Gastroesophageal sphincter (tissue), 4 donors: Measurements from ENCODE around the gene TMEM258. TPM values are rescaled to one million over a fixed set of nuclear protein-coding genes. Genes with fewer than 3 reads are reported as not detected.

Experiments
- ATAC-seq: fragments of 150-250 bp; one replicate; pipeline ENCODE4 v1.9.1; 2016; ENCODE audit warnings: mild to moderate bottlenecking, moderate library complexity
- H3K27ac ChIP-seq, 4 donors: fragments of 200-600 bp; sonication (generic) in 3 of 4; 1 replicate in 3 of 4; 2 replicates in 1 of 4; pipeline ENCODE4 v1.5.1; 2016 to 2019
- H3K27me3 ChIP-seq: fragments of 200-600 bp; sonication (generic); one replicate; pipeline ENCODE4 v1.5.1; 2019
- H3K36me3 ChIP-seq, 2 donors: fragments of 200-600 bp; sonication (generic); one replicate each; pipeline ENCODE4 v1.5.1; 2019; ENCODE audit warnings: control low read depth in 1 of 2
- H3K4me1 ChIP-seq, 3 donors: fragments of 200-600 bp; sonication (generic); 1 replicate in 2 of 3; 2 replicates in 1 of 3; pipeline ENCODE4 v1.5.1; 2016 to 2019; ENCODE audit warnings: control low read depth in 2 of 3
- H3K4me3 ChIP-seq, 2 donors: fragments of 200-600 bp; sonication (generic); one replicate each; pipeline ENCODE4 v1.5.1; 2019; ENCODE audit warnings: mild to moderate bottlenecking in 1 of 2, moderate library complexity in 1 of 2
- H3K9me3 ChIP-seq, 3 donors: fragments of 200-600 bp; sonication (generic); one replicate each; pipeline ENCODE4 v1.5.1; 2017 to 2019; ENCODE audit warnings: control low read depth in 2 of 3
- EP300 ChIP-seq: sonication (generic); formaldehyde crosslinking; IDR thresholded peaks from one replicate; pipeline ENCODE4 v1.6.1; 2017; ENCODE audit warnings: antibody characterized with exemption, mild to moderate bottlenecking
- POLR2A ChIP-seq, 2 donors: fragments of 450-650 bp; IDR thresholded peaks; one replicate each; pipeline ENCODE4 v1.6.1; 2017; ENCODE audit warnings: antibody characterized with exemption in 2 of 2, mild to moderate bottlenecking in 2 of 2, moderate library complexity in 1 of 2
- POLR2AphosphoS5 ChIP-seq: sonication (generic); formaldehyde crosslinking; IDR thresholded peaks from one replicate; pipeline ENCODE4 v1.6.1; 2017; ENCODE audit warnings: antibody characterized with exemption
- WGBS, 2 donors: methylation state at CpG; one replicate each; pipeline ENCODE4 v1.1.5; 2018; ENCODE audit warnings: low coverage in 1 of 2; 5-methylcytosine and 5-hydroxymethylcytosine counted together
- total RNA-seq, 4 donors: library from RNA; depleted of rRNA; stranded (reverse); fragments of >200 nt; gene quantifications; one replicate each; pipeline ENCODE4 v1.1.0, GENCODE V29; 2016
- TF ChIP-seq, protein P1 (sequence below), 4 experiments: fragments of 200-600 bp in 2 of 4; fragments of 450-650 bp in 2 of 4; sonication (generic) in 1 of 4; IDR thresholded peaks; one replicate each; pipeline ENCODE4 v1.5.1; 2017 to 2019; ENCODE audit warnings: antibody characterized with exemption in 4 of 4, mild to moderate bottlenecking in 2 of 4, moderate library complexity in 2 of 4

TMEM258 gene
- total RNA-seq, 4 donors from 2014 or later = 31.4 to 36.7 (median 33.3) TPM

DNA sequence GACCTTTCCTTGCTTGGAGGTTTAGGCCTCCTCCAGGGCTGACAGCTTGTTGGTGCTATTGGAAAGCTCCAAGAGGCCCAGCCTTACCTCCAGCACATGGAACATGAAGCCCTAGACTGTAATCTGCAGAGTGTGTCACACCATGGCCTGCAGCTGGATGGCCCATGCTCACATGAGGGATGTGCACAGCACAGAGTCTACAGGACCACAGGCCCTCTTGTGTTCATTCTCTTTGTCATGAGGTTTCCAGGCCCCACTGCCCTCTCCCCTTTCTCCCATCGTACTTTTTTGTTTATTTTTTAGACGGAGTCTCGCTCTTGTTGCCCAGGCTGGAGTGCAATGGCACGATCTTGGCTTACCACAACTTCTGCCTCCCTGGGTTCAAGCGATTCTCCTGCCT, 14.4 kb upstream of the TMEM258 start:
- Histone ChIP-seq H3K9me3 (no peaks in the 10 kb centered on the region), H3K4me3 (no peak overlapping the region), H3K4me1 (no peaks in the 10 kb centered on the region), H3K27ac (no peak overlapping the region), H3K27me3 (no peaks in the 10 kb centered on the region), H3K36me3 (peaks cover 0 to 98% of the 10 kb centered on the region in 2 donors)
- 78 to 92% methylated on average over 5 of the region's 5 CpGs for WGBS, 2 donors
- no peak for ATAC-seq
- TF ChIP-seq EP300 (no peak), POLR2AphosphoS5 (no peak), POLR2A (IDR thresholded peaks at IDR 0.05) (no peak)
- TF ChIP-seq, protein P1, sequence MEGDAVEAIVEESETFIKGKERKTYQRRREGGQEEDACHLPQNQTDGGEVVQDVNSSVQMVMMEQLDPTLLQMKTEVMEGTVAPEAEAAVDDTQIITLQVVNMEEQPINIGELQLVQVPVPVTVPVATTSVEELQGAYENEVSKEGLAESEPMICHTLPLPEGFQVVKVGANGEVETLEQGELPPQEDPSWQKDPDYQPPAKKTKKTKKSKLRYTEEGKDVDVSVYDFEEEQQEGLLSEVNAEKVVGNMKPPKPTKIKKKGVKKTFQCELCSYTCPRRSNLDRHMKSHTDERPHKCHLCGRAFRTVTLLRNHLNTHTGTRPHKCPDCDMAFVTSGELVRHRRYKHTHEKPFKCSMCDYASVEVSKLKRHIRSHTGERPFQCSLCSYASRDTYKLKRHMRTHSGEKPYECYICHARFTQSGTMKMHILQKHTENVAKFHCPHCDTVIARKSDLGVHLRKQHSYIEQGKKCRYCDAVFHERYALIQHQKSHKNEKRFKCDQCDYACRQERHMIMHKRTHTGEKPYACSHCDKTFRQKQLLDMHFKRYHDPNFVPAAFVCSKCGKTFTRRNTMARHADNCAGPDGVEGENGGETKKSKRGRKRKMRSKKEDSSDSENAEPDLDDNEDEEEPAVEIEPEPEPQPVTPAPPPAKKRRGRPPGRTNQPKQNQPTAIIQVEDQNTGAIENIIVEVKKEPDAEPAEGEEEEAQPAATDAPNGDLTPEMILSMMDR (IDR thresholded peaks at IDR 0.05) = no peak

DNA sequence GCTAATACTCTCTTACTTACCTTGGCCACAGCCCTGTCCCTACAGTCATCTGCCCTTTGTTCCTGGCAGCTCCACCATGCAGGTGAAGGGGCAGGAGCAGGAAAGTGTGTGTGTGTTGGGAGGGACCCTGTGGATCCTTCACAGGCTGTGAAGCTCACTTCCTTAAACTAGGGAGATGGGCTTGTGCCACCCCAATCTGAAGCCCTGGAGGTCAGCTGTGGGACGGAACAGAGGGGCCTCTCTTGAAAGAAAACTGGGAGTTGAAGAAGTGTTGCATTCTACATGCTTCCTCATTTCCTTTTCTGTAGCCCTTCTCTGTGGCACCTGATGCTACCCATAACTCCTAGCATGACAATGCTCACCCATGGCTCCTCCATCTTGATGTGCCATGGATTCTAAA, 12.7 kb upstream of the TMEM258 start:
- peaks cover 0 to 91% of the 10 kb centered on the region in 2 donors for H3K36me3 ChIP-seq
- TF ChIP-seq, protein P1 (IDR thresholded peaks at IDR 0.05) = no peak
- no peak for TF ChIP-seq POLR2A (IDR thresholded peaks at IDR 0.05)
- TF ChIP-seq POLR2AphosphoS5 = no peak
- TF ChIP-seq EP300 = no peak
- no peaks in the 10 kb centered on the region for H3K9me3 ChIP-seq
- no peaks in the 10 kb centered on the region for H3K4me1 ChIP-seq
- 100% methylated on average over 1 of the region's 1 CpG; no CpG with 5 or more reads in 1 of the 2 donors for whole genome bisulfite sequencing, 2 donors
- H3K4me3 ChIP-seq = no peak overlapping the region
- ATAC-seq = no peak
- H3K27me3 ChIP-seq = no peaks in the 10 kb centered on the region
- H3K27ac ChIP-seq = no peak overlapping the region

DNA sequence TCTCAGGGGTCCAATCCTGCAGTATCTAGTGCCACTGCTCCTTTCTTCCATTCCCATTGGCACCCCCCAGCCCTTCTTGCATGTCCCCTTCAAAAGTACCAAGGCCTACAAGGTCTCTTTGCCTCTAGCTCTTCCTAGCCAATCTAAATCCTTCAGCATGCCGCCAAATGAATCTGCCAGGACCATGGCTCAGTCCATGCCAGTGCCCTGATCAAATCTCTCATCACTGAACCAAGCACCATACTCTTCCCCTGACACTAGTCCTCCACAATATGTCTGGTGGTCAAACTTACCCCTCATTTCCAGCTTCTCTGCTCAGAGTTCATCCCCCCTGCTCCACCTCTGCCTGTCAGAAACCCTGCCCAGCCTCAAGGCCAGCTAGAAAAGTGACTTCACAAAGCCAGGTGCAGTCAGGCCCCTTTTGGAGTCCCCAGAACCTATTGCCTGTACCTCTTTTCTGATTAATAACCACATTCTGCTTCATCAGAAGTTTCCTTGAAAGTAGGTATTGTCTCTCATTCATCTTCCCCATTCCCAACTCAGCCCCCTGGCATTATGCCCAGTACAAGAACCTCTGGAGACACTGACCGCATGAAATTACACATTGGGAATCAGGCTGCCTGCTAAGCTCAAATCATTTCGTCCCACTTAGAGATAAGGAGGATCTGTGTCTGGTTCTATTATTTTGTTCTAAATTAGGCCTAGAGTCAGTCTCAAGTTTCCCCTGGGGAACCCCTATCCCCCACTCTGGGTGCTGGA, 11.7 kb upstream of the TMEM258 start:
- ATAC-seq = no peak
- TF ChIP-seq EP300 = no peak
- no peak for TF ChIP-seq POLR2AphosphoS5
- TF ChIP-seq POLR2A (IDR thresholded peaks at IDR 0.05) = no peak
- TF ChIP-seq, protein P1 (IDR thresholded peaks at IDR 0.05) = no peak
- H3K27ac ChIP-seq = no peak overlapping the region
- H3K36me3 ChIP-seq = peaks cover 0 to 80% of the 10 kb centered on the region in 2 donors
- H3K4me3 ChIP-seq = no peak overlapping the region
- no peaks in the 10 kb centered on the region for H3K27me3 ChIP-seq
- 39 to 59% methylated on average over 3 of the region's 3 CpGs for WGBS, 2 donors
- H3K9me3 ChIP-seq = no peaks in the 10 kb centered on the region
- H3K4me1 ChIP-seq = no peaks in the 10 kb centered on the region

DNA sequence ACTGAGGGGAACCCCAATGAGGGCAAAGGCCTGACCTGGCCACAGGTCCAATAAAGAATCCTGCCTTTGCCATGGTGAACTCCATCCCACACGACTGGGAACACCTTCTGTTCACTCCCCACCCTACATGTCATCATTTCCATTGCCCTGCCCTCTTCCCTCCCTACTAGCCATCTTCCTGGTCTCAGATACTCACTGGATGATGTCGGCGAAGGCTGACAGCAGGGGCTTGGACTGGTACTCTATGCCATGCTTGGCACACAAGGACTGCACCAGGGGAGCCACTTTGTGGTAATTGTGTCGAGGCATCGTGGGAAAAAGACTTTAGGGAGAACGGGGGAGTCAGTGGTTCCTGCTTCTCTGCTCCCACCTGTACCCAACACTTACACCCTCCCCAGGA, 10.2 kb upstream of the TMEM258 start:
- no peak overlapping the region for H3K27ac ChIP-seq
- TF ChIP-seq EP300 (no peak), POLR2AphosphoS5 (no peak), POLR2A (IDR thresholded peaks at IDR 0.05) (no peak)
- TF ChIP-seq, protein P1 (IDR thresholded peaks at IDR 0.05) = no peak
- no peak for ATAC-seq
- H3K4me1 ChIP-seq = peaks cover 0 to 11% (median 3%) of the 10 kb centered on the region in 3 donors
- H3K36me3 ChIP-seq = peaks cover 0 to 65% of the 10 kb centered on the region in 2 donors
- no peak overlapping the region for H3K4me3 ChIP-seq
- no peaks in the 10 kb centered on the region for H3K9me3 ChIP-seq
- WGBS, 2 donors = 95% methylated on average over 2 of the region's 6 CpGs; no CpG with 5 or more reads in 1 of the 2 donors
- H3K27me3 ChIP-seq = no peaks in the 10 kb centered on the region
